Nephron progenitor cell (in vitro differentiated cells): Measurements from ENCODE around the gene AFAP1L2.

Experiments used
- DNase-seq: peaks from one replicate; pipeline ENCODE4 v3.0.0; 2021
- H3K27ac Mint-ChIP-seq: 2 replicates; pipeline ENCODE4 v1.8.0; 2021; ENCODE audit warnings: mild to moderate bottlenecking, moderate library complexity, mixed read lengths
- H3K27me3 Mint-ChIP-seq: 2 replicates; pipeline ENCODE4 v1.8.0; 2021; ENCODE audit warnings: mild to moderate bottlenecking, low read depth, mixed read lengths; ENCODE audit not compliant: poor library complexity
- H3K36me3 Mint-ChIP-seq: 2 replicates; pipeline ENCODE4 v1.8.0; 2021; ENCODE audit warnings: low read depth, mixed read lengths
- H3K4me1 Mint-ChIP-seq: 2 replicates; pipeline ENCODE4 v1.8.0; 2021; ENCODE audit warnings: mixed read lengths
- H3K4me3 Mint-ChIP-seq: 2 replicates; pipeline ENCODE4 v1.8.0; 2021; ENCODE audit warnings: mild to moderate bottlenecking, moderate library complexity, mixed read lengths
- H3K9me3 Mint-ChIP-seq: 2 replicates; pipeline ENCODE4 v1.8.0; 2021; ENCODE audit warnings: mild to moderate bottlenecking, moderate library complexity, mixed read lengths
- CTCF ChIP-seq: fragments of 200-600 bp; sonication (generic); IDR thresholded peaks from 2 replicates; pipeline ENCODE4 v1.5.0; 2021; ENCODE audit warnings: antibody characterized with exemption

AFAP1L2 gene

GRCh38 chr10:114370966-114371365 lies 33.3 kb downstream of the AFAP1L2 start:
- peaks cover 2% of the 10 kb centered on the region for H3K27me3 Mint-ChIP-seq
- H3K4me1 Mint-ChIP-seq: peaks cover 85% of the 10 kb centered on the region
- peak overlapping the region; percentile 87 for H3K27ac Mint-ChIP-seq
- DNase-seq: no peak
- H3K4me3 Mint-ChIP-seq: peak overlapping the region; percentile 49
- H3K9me3 Mint-ChIP-seq: peaks cover 8% of the 10 kb centered on the region
- no peak for TF ChIP-seq CTCF
- H3K36me3 Mint-ChIP-seq: peaks cover 3% of the 10 kb centered on the region

- no peak overlapping the region for H3K27ac Mint-ChIP-seq
Measured at GRCh38 chr10:114370199-114370598, 34.1 kb downstream of the AFAP1L2 start.

GRCh38 chr10:114368057-114368391 lies 36.3 kb downstream of the AFAP1L2 start:
- Mint-ChIP-seq H3K27ac (peak overlapping the region; percentile 96), H3K27me3 (peaks cover 2% of the 10 kb centered on the region), H3K9me3 (peaks cover 26% of the 10 kb centered on the region), H3K36me3 (peaks cover 21% of the 10 kb centered on the region), H3K4me1 (peaks cover 73% of the 10 kb centered on the region), H3K4me3 (peak overlapping the region; percentile 43)
- no peak for DNase-seq
- TF ChIP-seq CTCF: no peak

More at GRCh38 chr10:114370199-114370598, 34.1 kb downstream of the AFAP1L2 start:
- peaks cover 14% of the 10 kb centered on the region for H3K9me3 Mint-ChIP-seq
- peaks cover 10% of the 10 kb centered on the region for H3K36me3 Mint-ChIP-seq
- no peak for DNase-seq
- no peak for TF ChIP-seq CTCF
- peaks cover 84% of the 10 kb centered on the region for H3K4me1 Mint-ChIP-seq
- no peak overlapping the region for H3K4me3 Mint-ChIP-seq
- H3K27me3 Mint-ChIP-seq: peaks cover 2% of the 10 kb centered on the region

- Mint-ChIP-seq H3K27me3 (peaks cover 2% of the 10 kb centered on the region), H3K27ac (peak overlapping the region; percentile 96)
- TF ChIP-seq CTCF: no peak
Measured at GRCh38 chr10:114367351-114368056, 36.8 kb downstream of the AFAP1L2 start.

GRCh38 chr10:114364726-114365125 lies 39.6 kb downstream of the AFAP1L2 start:
- Mint-ChIP-seq H3K36me3 (peaks cover 29% of the 10 kb centered on the region), H3K27me3 (peaks cover 2% of the 10 kb centered on the region), H3K9me3 (peaks cover 26% of the 10 kb centered on the region), H3K27ac (no peak overlapping the region), H3K4me1 (peaks cover 53% of the 10 kb centered on the region), H3K4me3 (no peak overlapping the region)
- DNase-seq: no peak
- TF ChIP-seq CTCF: no peak

More at GRCh38 chr10:114367351-114368056, 36.8 kb downstream of the AFAP1L2 start:
- Mint-ChIP-seq H3K4me3 (peak overlapping the region; percentile 43), H3K36me3 (peaks cover 21% of the 10 kb centered on the region), H3K9me3 (peaks cover 26% of the 10 kb centered on the region), H3K4me1 (peaks cover 69% of the 10 kb centered on the region)
- peak; percentile 39 for DNase-seq
